IMR-90 (cell line): Measurements from ENCODE around the gene TNS1. TPM values are rescaled to one million over a fixed set of nuclear protein-coding genes. Genes with fewer than 3 reads are reported as not detected.

Experiments
- ATAC-seq: fragments of 200-7000 bp; cut with Tn5 transposase; 2 replicates; pipeline ENCODE4 v1.9.1; 2020; ENCODE audit warnings: low read depth, mild to moderate bottlenecking, moderate library complexity
- BruUV-seq: library from RNA; stranded (reverse); fragments of 400-500 nt; replicated peaks from 2 replicates; lab custom pipeline; 2021; lab: Mats Ljungman, UMichigan
- CTCF ChIA-PET: fragments of 300-600 bp; formaldehyde crosslinking; extraction: SDS; loops from one replicate; lab custom pipeline; 2021; ENCODE audit warnings: antibody characterized with exemption; lab: Yijun Ruan, JAX
- POLR2A ChIA-PET: fragments of 300-600 bp; sonication (Branson Sonifier 250); formaldehyde crosslinking; loops from one replicate; lab custom pipeline; 2022; ENCODE audit warnings: antibody characterized with exemption; ENCODE audit not compliant: unreplicated experiment; lab: Charles Lee
- DNase-seq: peaks from one replicate; pipeline ENCODE4 v3.0.0; 2013
- H2AFZ ChIP-seq: replicated peaks from 2 replicates; pipeline ENCODE3; 2013; ENCODE audit warnings: low read length, mild to moderate bottlenecking; ENCODE audit not compliant: poor library complexity
- H2AK5ac ChIP-seq: 2 replicates; pipeline ENCODE4 v1.6.1; 2013; ENCODE audit warnings: low read depth, low read length, inconsistent platforms
- H2AK9ac ChIP-seq: replicated peaks from 2 replicates; pipeline ENCODE3; 2013; ENCODE audit warnings: mild to moderate bottlenecking, low read depth, low read length, moderate library complexity; ENCODE audit not compliant: poor library complexity
- H2BK120ac ChIP-seq: 2 replicates; pipeline ENCODE4 v1.6.1; 2013; ENCODE audit warnings: low read depth, low read length, inconsistent platforms
- H2BK15ac ChIP-seq: 3 replicates; pipeline ENCODE4 v1.6.1; 2013; ENCODE audit warnings: low read depth, low read length, inconsistent platforms
- H2BK20ac ChIP-seq: 2 replicates; pipeline ENCODE4 v1.6.1; 2013; ENCODE audit warnings: low read depth, mild to moderate bottlenecking, inconsistent platforms, low read length, moderate library complexity
- H2BK5ac ChIP-seq: 2 replicates; pipeline ENCODE4 v1.6.1; 2013; ENCODE audit warnings: mild to moderate bottlenecking, low read depth, low read length, inconsistent platforms; ENCODE audit not compliant: poor library complexity, severe bottlenecking
- H3K14ac ChIP-seq: replicated peaks from 2 replicates; pipeline ENCODE4 v1.6.1; 2013; ENCODE audit warnings: low read depth, low read length, inconsistent platforms
- H3K18ac ChIP-seq: 2 replicates; pipeline ENCODE4 v1.6.1; 2013; ENCODE audit warnings: low read depth, low read length, control low read depth
- H3K23ac ChIP-seq: 2 replicates; pipeline ENCODE4 v1.6.1; 2013; ENCODE audit warnings: low read depth, low read length, inconsistent platforms
- H3K27ac ChIP-seq: 2 replicates; pipeline ENCODE4 v1.5.1; 2013; ENCODE audit warnings: mild to moderate bottlenecking, control low read depth, low read length; ENCODE audit not compliant: insufficient read depth
- H3K27me3 ChIP-seq: 2 replicates; pipeline ENCODE4 v1.6.1; 2013; ENCODE audit warnings: low read length; ENCODE audit not compliant: control insufficient read depth, insufficient read depth
- H3K36me3 ChIP-seq: 2 replicates; pipeline ENCODE4 v1.6.1; 2013; ENCODE audit warnings: low read length, mixed read lengths; ENCODE audit not compliant: control insufficient read depth, insufficient read depth
- H3K4ac ChIP-seq: 2 replicates; pipeline ENCODE4 v1.6.1; 2013; ENCODE audit warnings: low read depth, low read length, inconsistent platforms
- H3K4me1 ChIP-seq: 2 replicates; pipeline ENCODE4 v1.6.1; 2013; ENCODE audit warnings: low read length, mixed read lengths; ENCODE audit not compliant: control insufficient read depth, insufficient read depth
- H3K4me2 ChIP-seq: 2 replicates; pipeline ENCODE4 v1.6.1; 2013; ENCODE audit warnings: low read depth, mild to moderate bottlenecking, control low read depth, low read length, moderate library complexity
- H3K4me3 ChIP-seq: 2 replicates; pipeline ENCODE4 v1.5.1; 2013; ENCODE audit warnings: low read depth, mild to moderate bottlenecking, control low read depth, low read length, moderate library complexity; ENCODE audit not compliant: insufficient read depth
- H3K56ac ChIP-seq: 2 replicates; pipeline ENCODE4 v1.6.1; 2013; ENCODE audit warnings: low read length, inconsistent platforms; ENCODE audit not compliant: insufficient read depth; ENCODE audit errors: extremely low read depth
- H3K79me1 ChIP-seq, 2 experiments: 2 replicates each; pipeline ENCODE4 v1.6.1; 2013; ENCODE audit warnings: low read length in 2 of 2, inconsistent platforms in 1 of 2, low read depth in 1 of 2
- H3K9ac ChIP-seq: 2 replicates; pipeline ENCODE4 v1.6.1; 2013; ENCODE audit warnings: low read depth, low read length, control low read depth
- H3K9me1 ChIP-seq: 2 replicates; pipeline ENCODE4 v1.6.1; 2013; ENCODE audit warnings: low read length, inconsistent platforms; ENCODE audit not compliant: insufficient read depth
- H3K9me3 ChIP-seq: 2 replicates; pipeline ENCODE4 v1.6.1; 2013; ENCODE audit warnings: low read length; ENCODE audit not compliant: control insufficient read depth, insufficient read depth
- H4K20me1 ChIP-seq: 2 replicates; pipeline ENCODE4 v1.6.1; 2013; ENCODE audit warnings: low read length, inconsistent platforms; ENCODE audit not compliant: insufficient read depth
- H4K5ac ChIP-seq: 2 replicates; pipeline ENCODE4 v1.6.1; 2013; ENCODE audit warnings: mild to moderate bottlenecking, low read depth, low read length, control low read depth
- H4K8ac ChIP-seq, 2 experiments: 2 replicates each; pipeline ENCODE4 v1.6.1; 2013; ENCODE audit warnings: low read depth in 2 of 2, low read length in 2 of 2, control low read depth in 1 of 2, inconsistent platforms in 1 of 2
- H4K91ac ChIP-seq: 2 replicates; pipeline ENCODE4 v1.6.1; 2013; ENCODE audit warnings: low read depth, low read length, inconsistent platforms; ENCODE audit not compliant: insufficient read depth
- RAD21 ChIP-seq: IDR thresholded peaks from 2 replicates; pipeline ENCODE4 v1.6.1; 2012; ENCODE audit warnings: low read length, improper control_type of control experiment
- WGBS, 2 experiments: methylation state at CpG; one replicate each; pipeline versions ENCODE4 v1.1.5 to v1.1.7; 2013; ENCODE audit warnings: missing lambda C conversion rate in 2 of 2; ENCODE audit not compliant: insufficient read length in 1 of 2; ENCODE audit errors: extremely low coverage in 2 of 2; 5-methylcytosine and 5-hydroxymethylcytosine counted together
- dilution Hi-C: fragments of 300-500 bp; cut with HindIII; formaldehyde crosslinking; loops from one replicate; pipeline ENCODE4 v1.14.3; 2018; ENCODE audit warnings: low sequenced_read_pairs; ENCODE audit not compliant: unreplicated experiment
- in situ Hi-C: fragments of 300-500 bp; cut with MboI; formaldehyde crosslinking; loops from 3 replicates; pipeline ENCODE4 v1.14.3; 2019; ENCODE audit warnings: low sequenced_read_pairs, inconsistent platforms, mixed read lengths
- intact Hi-C: fragments of 100-400 bp; cut with micrococcal nuclease; formaldehyde crosslinking; loops from 2 replicates; pipeline ENCODE4 v1.10.0; 2022
- polyA plus RNA-seq, 3 experiments: library from polyadenylated mRNA; depleted of rRNA; stranded (reverse); fragments of >200 nt; gene quantifications; 2 replicates each; pipeline ENCODE4 v1.2.3, GENCODE V29; 2012; ENCODE audit warnings: low replicate concordance in 1 of 3
- total RNA-seq: library from RNA; depleted of rRNA; stranded (reverse); fragments of >200 nt; gene quantifications from 2 replicates; pipeline ENCODE4 v1.2.3, GENCODE V29; 2012

Gene TNS1
- total and polyA plus RNA-seq, 2 of the 4 experiments (the other 2 are of a cell fraction), result 41.1 to 45.2 TPM

DNA sequence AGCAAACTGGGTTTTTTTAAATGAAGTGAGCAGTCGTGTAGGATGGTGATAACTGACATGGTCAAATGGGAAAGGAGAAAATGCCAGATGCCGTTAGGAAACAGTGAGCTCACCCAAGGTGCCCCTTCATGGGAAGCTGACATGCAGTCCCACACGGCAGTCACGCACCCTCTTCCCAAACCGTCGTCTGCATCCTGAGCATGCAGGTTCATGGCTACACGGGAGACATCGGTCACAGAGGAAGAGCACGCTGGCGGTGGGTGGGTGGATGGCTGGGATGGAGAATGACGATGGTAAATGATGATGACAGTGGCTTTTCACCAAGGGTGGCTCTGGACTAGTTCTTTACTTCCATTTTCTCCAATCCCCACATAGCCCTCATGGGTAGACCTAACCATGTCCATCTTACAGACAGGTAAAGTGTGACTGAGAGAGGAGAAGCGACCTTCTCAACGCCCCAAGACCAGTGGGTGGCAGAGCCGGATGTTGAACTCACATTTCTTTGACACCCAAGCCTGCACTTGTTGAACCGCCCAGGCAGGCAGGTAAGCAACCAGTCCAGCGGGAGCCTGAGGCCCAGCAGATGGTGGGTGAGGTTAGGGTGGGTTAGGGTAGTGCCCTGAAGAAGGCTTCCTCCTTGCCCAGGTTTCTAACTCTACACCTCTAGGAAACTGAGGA, 44.5 kb downstream of the TNS1 start:
- no peaks in the 10 kb centered on the region for H3K9me3 ChIP-seq
- 89% methylated on average over 5 of the region's 16 CpGs; no CpG with 5 or more reads in 1 of the 2 experiments for WGBS, 2 experiments
- peaks cover 37% of the 10 kb centered on the region; the same call in 1 of the 2 replicates for H3K9me1 ChIP-seq
- no peak overlapping the region; the same call in 1 of the 2 replicates for H3K4ac ChIP-seq
- peaks cover 18% of the 10 kb centered on the region for H4K20me1 ChIP-seq
- no peak overlapping the region for H3K27ac ChIP-seq
- peak overlapping the region; percentile 68 for H2AFZ ChIP-seq
- no peak overlapping the region for H3K4me3 ChIP-seq
- no peak overlapping the region for H2BK120ac ChIP-seq
- no peak for ATAC-seq
- TF ChIP-seq RAD21, result no peak
- no peak for DNase-seq
- H3K56ac ChIP-seq, result no peak overlapping the region
- ChIA-PET POLR2A (no interaction called here), CTCF (no interaction called here)
- H3K23ac ChIP-seq, result no peak overlapping the region
- BruUV-seq, result no TSS peak
- H4K91ac ChIP-seq, result no peak overlapping the region
- peaks cover 6% of the 10 kb centered on the region for H3K36me3 ChIP-seq
- H3K79me1 ChIP-seq, result peaks cover 41 to 69% of the 10 kb centered on the region in 2 experiments
- H4K5ac ChIP-seq, result no peak overlapping the region
- H2BK15ac ChIP-seq, result no peak overlapping the region
- dilution Hi-C loops (no loop called here), intact Hi-C loops (no loop called here), in situ Hi-C loops (no loop called here)
- H4K8ac ChIP-seq, result no peak overlapping the region
- no peak overlapping the region for H2BK20ac ChIP-seq
- H3K9ac ChIP-seq, result no peak overlapping the region
- H3K18ac ChIP-seq, result no peak overlapping the region
- no peak overlapping the region for H2AK5ac ChIP-seq
- no peak overlapping the region for H2BK5ac ChIP-seq
- H3K4me2 ChIP-seq, result no peak overlapping the region
- no peak overlapping the region for H2AK9ac ChIP-seq
- H3K14ac ChIP-seq, result no peak overlapping the region
- H3K27me3 ChIP-seq, result no peaks in the 10 kb centered on the region
- H3K4me1 ChIP-seq, result peaks cover 16% of the 10 kb centered on the region
